NT2/D1 (cell line): Measurements from ENCODE around the gene PCNX1.

ENCODE experiments used
- SUZ12 ChIP-seq: IDR thresholded peaks from 2 replicates; pipeline ENCODE4 v1.6.1; 2011; ENCODE audit not compliant: insufficient read length, insufficient read depth; ENCODE audit errors: extremely low read depth
- YY1 ChIP-seq: IDR thresholded peaks from 2 replicates; pipeline ENCODE4 v1.6.1; 2011; ENCODE audit not compliant: insufficient read length, insufficient read depth
- ZNF274 ChIP-seq: IDR thresholded peaks from 2 replicates; pipeline ENCODE4 v1.6.1; 2011; ENCODE audit warnings: mild to moderate bottlenecking, low read depth, low read length

DNA sequence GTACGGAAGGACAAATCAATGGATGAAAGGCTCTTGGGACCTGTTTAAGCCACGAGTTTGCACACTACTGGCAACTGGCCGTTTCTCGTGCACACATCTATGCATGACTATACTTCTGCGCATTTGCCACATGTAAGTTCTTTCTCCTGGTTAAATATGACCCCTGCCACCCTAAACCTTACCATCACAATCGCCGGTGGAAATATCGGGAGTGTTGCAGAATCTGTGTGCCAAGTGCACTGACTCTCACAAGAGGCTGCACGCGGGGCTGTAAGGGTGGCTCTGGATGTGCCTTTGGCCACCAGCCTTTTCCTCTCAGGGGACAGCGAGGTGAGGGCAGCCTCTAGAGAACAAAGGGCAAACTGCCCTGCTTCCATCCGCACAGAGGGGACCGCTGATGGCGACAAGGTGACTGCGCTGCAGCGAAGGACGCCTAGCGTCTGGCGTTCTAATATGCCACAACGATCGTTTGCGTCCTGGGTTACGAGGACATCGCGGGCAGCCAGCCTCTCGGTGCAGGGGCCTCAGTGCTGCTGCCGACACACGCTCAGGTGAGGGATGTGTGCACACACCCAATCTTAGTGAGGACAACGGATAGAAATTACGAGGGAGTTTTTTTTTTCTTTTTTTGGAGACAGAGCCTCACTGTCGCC lies 232.2 kb downstream of the PCNX1 start:
- TF ChIP-seq ZNF274 (no peak), YY1 (no peak), SUZ12 (no peak)
